H1 (cell line): ENCODE results near the gene ACTR6. TPM values are rescaled to one million over a fixed set of nuclear protein-coding genes. Genes with fewer than 3 reads are reported as not detected.

Source experiments
- RBBP5 ChIP-seq: IDR thresholded peaks from 2 replicates; pipeline ENCODE4 v1.7.1; 2012; ENCODE audit warnings: low read depth, mild to moderate bottlenecking, inconsistent platforms, low read length, moderate library complexity, borderline replicate concordance
- SIRT6 ChIP-seq: IDR thresholded peaks from one replicate; pipeline ENCODE4 v1.7.1; 2012; ENCODE audit warnings: low read length, inconsistent platforms
- SIX5 ChIP-seq: IDR thresholded peaks from 2 replicates; pipeline ENCODE4 v1.6.1; 2011; ENCODE audit warnings: mild to moderate bottlenecking, low read depth, low read length
- polyA plus RNA-seq, 7 experiments: library from polyadenylated mRNA; depleted of rRNA in 3 of 7; stranded (reverse) in 5 of 7; unstranded in 2 of 7; fragments of >200 nt in 5 of 7; fragments of 200-250 nt in 2 of 7; gene quantifications; 1 replicate in 5 of 7; 2 replicates in 1 of 7; 4 replicates in 1 of 7; pipeline versions ENCODE4 v1.2.1 to v1.2.3, GENCODE V29; 2011 to 2013; ENCODE audit warnings: missing spikeins in 2 of 7, mixed read lengths in 2 of 7
- total RNA-seq: library from RNA; stranded (reverse); fragmentation: NEBNext Ultra II Directional; extraction: Animal tissue kit (Norgen Biotek cat#: 25700); gene quantifications from 2 replicates; pipeline ENCODE4 v1.2.1, GENCODE V29; 2021

ACTR6 gene
- total and polyA plus RNA-seq, 2 of the 8 experiments (the other 6 are each of a cell fraction or from before 2014, with no cell fraction given), result 10.2 to 36.8 TPM

DNA sequence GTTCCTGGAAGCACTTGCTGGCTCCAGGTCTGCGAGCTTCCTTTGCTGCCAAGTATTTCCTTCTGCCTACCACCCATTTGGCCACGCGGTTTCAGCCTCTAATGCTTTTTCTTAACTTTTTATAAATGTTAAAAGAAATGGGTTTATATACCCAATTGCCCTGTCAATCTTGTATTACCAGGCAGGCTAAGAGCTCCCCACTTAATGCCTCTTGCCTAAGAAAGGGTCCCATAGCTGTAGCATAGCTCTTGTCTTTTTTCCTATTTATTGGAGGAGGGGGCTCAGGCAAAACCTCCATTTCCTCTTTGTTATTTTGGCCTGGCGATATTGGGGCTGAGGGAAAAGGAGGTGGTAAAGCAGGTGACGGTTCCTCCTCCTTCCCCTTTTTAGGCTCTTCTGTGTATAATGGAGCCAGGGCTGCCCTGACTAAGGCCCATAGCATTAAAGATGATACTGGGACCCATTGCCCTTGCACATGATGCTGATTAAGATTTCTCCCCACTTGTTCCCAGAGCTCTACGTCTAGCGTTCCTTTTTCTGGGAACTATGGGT is 36.4 kb upstream of the ACTR6 start (continued):
- TF ChIP-seq SIRT6, result no peak
- TF ChIP-seq RBBP5, result no peak
- TF ChIP-seq SIX5, result no peak
